Stimulated activated memory B cell treated with anti-CD40 and anti-IgM and Interleukin-4, amounts not matched to agents 10 μg/mL and 1 μg/mL and 100 μg/mL, for 72 hours (primary cell): Measurements from ENCODE around the gene CIAO3.
"Not testable (repeated sequence)": the region's sequence is repeated elsewhere in the genome, so short reads cannot be mapped to it uniquely, and the experiment has no call there.

Experiments used
- ATAC-seq: fragments of 150-1000 bp; cut with Tn5 transposase; 2 replicates; pipeline ENCODE4 v1.10.0; 2021
- H3K27ac Mint-ChIP-seq: one replicate; pipeline ENCODE4 v1.8.0; 2022; ENCODE audit warnings: mild to moderate bottlenecking, mixed read lengths
- H3K27me3 Mint-ChIP-seq: one replicate; pipeline ENCODE4 v1.8.0; 2022; ENCODE audit warnings: mixed read lengths
- H3K36me3 Mint-ChIP-seq: one replicate; pipeline ENCODE4 v1.8.0; 2022; ENCODE audit warnings: mixed read lengths
- H3K4me1 Mint-ChIP-seq: one replicate; pipeline ENCODE4 v1.8.0; 2022; ENCODE audit warnings: mixed read lengths
- H3K4me3 Mint-ChIP-seq: one replicate; pipeline ENCODE4 v1.8.0; 2022; ENCODE audit warnings: mild to moderate bottlenecking, moderate library complexity, mixed read lengths
- H3K9me3 Mint-ChIP-seq: one replicate; pipeline ENCODE4 v1.8.0; 2022; ENCODE audit warnings: mixed read lengths

The CIAO3 gene

GRCh38 chr16:780296-780695 lies 39.5 kb upstream of the CIAO3 start:
- H3K36me3 Mint-ChIP-seq = peaks cover 6% of the 10 kb centered on the region
- ATAC-seq = no peak
- H3K4me1 Mint-ChIP-seq = peaks cover 6% of the 10 kb centered on the region
- H3K27ac Mint-ChIP-seq = no peak overlapping the region
- H3K4me3 Mint-ChIP-seq = no peak overlapping the region
- peaks cover 37% of the 10 kb centered on the region for H3K27me3 Mint-ChIP-seq
- H3K9me3 Mint-ChIP-seq = no peaks in the 10 kb centered on the region

DNA sequence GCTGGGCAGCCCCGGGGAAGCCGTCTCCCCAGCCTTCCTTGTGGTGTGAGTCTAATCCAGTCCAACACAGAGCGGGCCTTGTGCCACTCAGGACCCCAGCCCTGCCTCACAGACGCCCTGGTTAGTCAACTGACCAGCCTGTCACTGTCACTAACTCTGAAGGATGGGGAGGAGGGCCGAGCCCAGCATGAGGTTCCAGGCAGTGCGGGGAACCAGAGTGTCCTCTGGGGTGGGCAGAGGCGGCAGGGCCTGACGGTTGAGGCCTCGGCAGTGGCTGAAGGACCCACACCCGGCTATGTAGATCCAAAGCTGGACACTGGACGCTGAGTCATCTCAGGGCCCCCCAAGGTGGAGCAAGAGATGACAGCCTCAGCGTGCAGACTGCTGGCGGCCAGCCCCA lies 38.8 kb upstream of the CIAO3 start:
- Mint-ChIP-seq H3K9me3 (no peaks in the 10 kb centered on the region), H3K4me1 (peaks cover 6% of the 10 kb centered on the region), H3K4me3 (no peak overlapping the region), H3K36me3 (no peaks in the 10 kb centered on the region), H3K27me3 (peaks cover 37% of the 10 kb centered on the region), H3K27ac (no peak overlapping the region)
- no peak for ATAC-seq

DNA sequence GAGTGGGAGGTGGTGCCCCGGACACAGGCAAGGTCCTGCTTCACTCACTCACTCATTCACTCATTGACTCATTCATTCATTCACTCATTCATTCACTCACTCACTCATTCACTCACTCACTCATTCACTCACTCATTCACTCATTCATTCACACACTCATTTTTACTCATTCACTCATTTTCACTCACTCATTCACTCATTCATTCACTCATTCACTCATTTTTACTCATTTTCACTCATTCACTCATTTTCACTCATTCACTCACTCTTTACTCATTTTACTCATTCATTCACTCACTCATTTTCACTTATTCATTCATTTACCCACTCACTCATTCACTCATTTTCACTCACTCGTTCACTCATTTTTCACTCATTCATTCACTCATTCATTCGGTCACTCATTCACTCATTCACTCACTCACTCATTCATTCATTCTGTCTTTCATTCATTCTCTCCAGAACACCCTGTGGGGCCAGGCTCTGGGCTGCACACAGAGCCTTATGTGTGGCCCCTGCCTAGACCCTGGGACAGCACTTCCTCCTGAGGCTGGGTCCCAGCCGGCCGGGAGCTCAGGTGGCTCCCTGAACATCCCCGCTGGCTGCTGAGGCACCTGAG lies 38.2 kb upstream of the CIAO3 start:
- Mint-ChIP-seq H3K9me3 (no peaks in the 10 kb centered on the region), H3K4me1 (peaks cover 6% of the 10 kb centered on the region), H3K27me3 (peaks cover 37% of the 10 kb centered on the region), H3K27ac (no peak overlapping the region), H3K4me3 (no peak overlapping the region), H3K36me3 (no peaks in the 10 kb centered on the region)
- no peak for ATAC-seq

- H3K36me3 Mint-ChIP-seq = no peaks in the 10 kb centered on the region
- no peak for ATAC-seq
- H3K27me3 Mint-ChIP-seq = peaks cover 33% of the 10 kb centered on the region
- no peak overlapping the region for H3K4me3 Mint-ChIP-seq
- peaks cover 6% of the 10 kb centered on the region for H3K4me1 Mint-ChIP-seq
- no peak overlapping the region for H3K27ac Mint-ChIP-seq
- no peaks in the 10 kb centered on the region for H3K9me3 Mint-ChIP-seq
These were observed 37.6 kb upstream of the CIAO3 start for GRCh38 chr16:778447-778846.

GRCh38 chr16:777826-778225 lies 37.0 kb upstream of the CIAO3 start:
- H3K4me3 Mint-ChIP-seq = no peak overlapping the region
- peaks cover 27% of the 10 kb centered on the region for H3K27me3 Mint-ChIP-seq
- H3K9me3 Mint-ChIP-seq = no peaks in the 10 kb centered on the region
- ATAC-seq = no peak
- H3K27ac Mint-ChIP-seq = no peak overlapping the region
- H3K36me3 Mint-ChIP-seq = no peaks in the 10 kb centered on the region
- no peaks in the 10 kb centered on the region for H3K4me1 Mint-ChIP-seq

DNA sequence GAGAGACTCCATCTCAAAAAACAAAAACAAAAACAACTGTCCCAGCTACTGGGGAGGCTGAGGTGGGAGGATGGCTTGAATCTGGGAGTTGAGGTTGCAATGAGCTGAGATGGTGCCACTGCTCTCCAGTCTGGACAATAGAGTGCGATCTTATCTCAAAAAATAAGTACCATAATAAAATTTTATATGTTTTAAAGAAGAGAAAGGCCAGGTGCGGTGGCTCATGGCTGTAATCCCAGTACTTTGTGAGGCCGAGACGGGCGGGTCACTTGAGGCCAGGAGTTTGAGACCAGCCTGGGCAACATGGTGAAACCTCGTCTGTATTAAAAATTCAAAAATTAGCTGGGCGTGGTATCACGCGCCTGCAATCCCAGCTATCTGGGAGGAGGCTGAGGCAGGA lies 36.0 kb upstream of the CIAO3 start:
- Mint-ChIP-seq H3K9me3 (no peaks in the 10 kb centered on the region), H3K4me1 (no peaks in the 10 kb centered on the region), H3K27me3 (peaks cover 18% of the 10 kb centered on the region), H3K4me3 (no peak overlapping the region), H3K27ac (no peak overlapping the region), H3K36me3 (no peaks in the 10 kb centered on the region)
- no peak for ATAC-seq

GRCh38 chr16:776298-776697 lies 35.5 kb upstream of the CIAO3 start:
- peaks cover 14% of the 10 kb centered on the region for H3K27me3 Mint-ChIP-seq
- H3K36me3 Mint-ChIP-seq, ATAC-seq, H3K4me1 Mint-ChIP-seq, H3K4me3 Mint-ChIP-seq, H3K27ac Mint-ChIP-seq, H3K9me3 Mint-ChIP-seq: not testable (repeated sequence)

DNA sequence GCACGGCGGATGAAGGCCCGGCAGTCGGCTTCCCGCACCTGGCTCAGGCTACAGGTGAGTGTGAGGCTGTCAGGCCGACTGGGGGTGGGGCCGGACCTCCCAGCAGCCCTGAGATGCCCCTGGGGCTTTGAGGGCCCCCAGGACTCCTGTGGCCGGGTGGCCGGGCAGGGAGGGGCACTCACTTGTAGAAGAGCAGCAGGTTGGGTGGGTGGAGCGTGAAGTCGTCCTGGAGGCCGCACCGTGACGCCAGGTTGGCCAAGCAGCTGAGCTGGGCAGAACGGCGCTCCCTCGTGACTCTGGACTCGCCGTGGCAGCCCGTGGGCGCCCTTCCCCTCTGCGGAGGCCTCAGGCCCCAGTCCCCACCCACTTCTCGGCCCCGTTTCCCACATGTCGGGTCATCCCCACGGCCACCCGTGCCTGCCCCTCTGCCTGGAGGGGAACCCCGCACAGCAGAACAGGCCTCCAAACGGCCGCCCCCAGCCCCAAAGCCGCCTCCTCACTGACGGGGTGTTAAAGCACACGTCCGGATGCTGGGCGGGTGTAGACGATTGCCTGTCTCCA lies 34.5 kb upstream of the CIAO3 start:
- Mint-ChIP-seq H3K9me3 (no peaks in the 10 kb centered on the region), H3K4me3 (no peak overlapping the region), H3K27ac (no peak overlapping the region), H3K4me1 (no peaks in the 10 kb centered on the region), H3K27me3 (peaks cover 5% of the 10 kb centered on the region), H3K36me3 (no peaks in the 10 kb centered on the region)
- no peak for ATAC-seq

DNA sequence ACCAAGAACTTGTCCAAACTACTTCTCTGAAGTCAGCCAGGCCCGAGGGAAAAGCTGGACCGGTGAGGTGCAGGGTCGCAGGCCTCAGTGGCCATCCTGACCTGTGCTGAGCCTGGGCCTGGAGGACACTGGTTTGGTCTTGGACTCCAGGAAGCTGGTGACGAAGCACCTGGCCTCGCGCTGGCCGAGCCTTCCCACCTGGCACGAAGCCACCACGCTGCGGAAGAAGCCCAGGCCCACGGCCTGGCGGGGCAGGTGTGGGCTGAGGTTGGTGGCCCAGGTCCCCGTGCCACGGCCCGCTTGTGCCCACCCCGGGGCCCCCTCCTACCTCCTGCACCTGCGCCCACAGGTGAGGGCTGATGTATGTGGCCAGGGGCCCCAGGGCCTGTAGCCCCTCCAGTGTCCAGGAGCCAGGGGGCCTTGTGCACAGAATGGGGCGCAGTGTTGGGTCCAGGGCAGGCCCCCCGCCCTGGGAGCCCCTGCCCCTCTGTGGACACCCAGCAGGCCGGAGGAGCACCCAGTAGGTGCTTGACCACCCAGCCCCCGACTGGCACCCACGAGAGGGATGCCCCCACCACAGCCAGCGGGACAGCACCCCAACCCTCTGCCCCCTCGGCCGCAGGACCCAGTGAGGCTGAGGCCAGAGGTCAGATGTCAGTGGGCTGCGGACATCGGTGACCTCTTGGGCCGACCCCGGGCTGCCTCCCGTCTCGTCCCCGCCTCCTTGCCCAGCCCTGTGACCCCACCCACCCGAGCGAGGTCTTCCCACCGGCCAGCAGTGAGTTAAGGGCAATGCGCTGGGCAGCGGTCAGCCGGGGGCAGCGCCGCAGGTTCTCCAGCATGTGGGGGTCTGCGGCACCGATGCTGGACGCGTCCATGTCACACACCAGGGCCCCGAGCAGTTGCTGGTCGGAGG lies 33.5 kb upstream of the CIAO3 start:
- H3K9me3 Mint-ChIP-seq = no peaks in the 10 kb centered on the region
- H3K27me3 Mint-ChIP-seq = no peaks in the 10 kb centered on the region
- no peak for ATAC-seq
- no peak overlapping the region for H3K27ac Mint-ChIP-seq
- no peak overlapping the region for H3K4me3 Mint-ChIP-seq
- no peaks in the 10 kb centered on the region for H3K36me3 Mint-ChIP-seq
- no peaks in the 10 kb centered on the region for H3K4me1 Mint-ChIP-seq

- Mint-ChIP-seq H3K9me3 (no peaks in the 10 kb centered on the region), H3K27me3 (no peaks in the 10 kb centered on the region), H3K27ac (no peak overlapping the region), H3K4me1 (no peaks in the 10 kb centered on the region), H3K4me3 (no peak overlapping the region), H3K36me3 (no peaks in the 10 kb centered on the region)
- ATAC-seq = no peak
These were observed 32.2 kb upstream of the CIAO3 start for GRCh38 chr16:772959-773358.

DNA sequence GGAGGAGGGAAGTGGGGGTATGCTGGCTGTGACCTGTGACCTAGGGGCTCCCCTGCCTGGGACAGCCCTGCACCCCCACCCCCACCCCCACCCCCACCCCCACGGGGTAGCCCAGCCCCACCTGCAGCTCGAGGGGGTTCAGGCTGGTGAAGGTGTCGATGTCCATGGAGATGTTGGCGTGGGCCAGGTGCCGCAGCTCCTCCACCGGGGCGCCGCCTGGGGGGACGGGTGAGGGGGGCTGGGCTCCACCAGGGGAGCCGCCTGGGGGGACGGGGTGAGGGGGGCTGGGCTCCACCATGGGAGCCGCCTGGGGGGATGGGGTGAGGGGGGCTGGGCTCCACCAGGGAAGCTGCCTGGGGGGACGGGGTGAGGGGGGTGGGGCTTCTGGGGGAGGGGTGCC lies 29.6 kb upstream of the CIAO3 start:
- Mint-ChIP-seq H3K4me1 (no peaks in the 10 kb centered on the region), H3K36me3 (no peaks in the 10 kb centered on the region), H3K27me3 (peaks cover 15% of the 10 kb centered on the region), H3K27ac (no peak overlapping the region), H3K4me3 (no peak overlapping the region), H3K9me3 (no peaks in the 10 kb centered on the region)
- peak; percentile 11 for ATAC-seq

GRCh38 chr16:769934-770333 lies 29.1 kb upstream of the CIAO3 start:
- Mint-ChIP-seq H3K36me3 (no peaks in the 10 kb centered on the region), H3K27ac (no peak overlapping the region), H3K27me3 (peaks cover 15% of the 10 kb centered on the region), H3K4me3 (no peak overlapping the region), H3K9me3 (no peaks in the 10 kb centered on the region), H3K4me1 (no peaks in the 10 kb centered on the region)
- ATAC-seq = no peak

- H3K27me3 Mint-ChIP-seq = peaks cover 15% of the 10 kb centered on the region
- H3K4me1 Mint-ChIP-seq = no peaks in the 10 kb centered on the region
- H3K27ac Mint-ChIP-seq = no peak overlapping the region
- H3K36me3 Mint-ChIP-seq = no peaks in the 10 kb centered on the region
- no peak overlapping the region for H3K4me3 Mint-ChIP-seq
- H3K9me3 Mint-ChIP-seq = no peaks in the 10 kb centered on the region
- ATAC-seq = no peak
These were observed 28.5 kb upstream of the CIAO3 start for GRCh38 chr16:769184-769784.

- peaks cover 24% of the 10 kb centered on the region for H3K27me3 Mint-ChIP-seq
- no peaks in the 10 kb centered on the region for H3K36me3 Mint-ChIP-seq
- no peak overlapping the region for H3K4me3 Mint-ChIP-seq
- no peaks in the 10 kb centered on the region for H3K4me1 Mint-ChIP-seq
- no peaks in the 10 kb centered on the region for H3K9me3 Mint-ChIP-seq
- no peak overlapping the region for H3K27ac Mint-ChIP-seq
- ATAC-seq = no peak
These were observed 27.6 kb upstream of the CIAO3 start for GRCh38 chr16:768428-768827.

DNA sequence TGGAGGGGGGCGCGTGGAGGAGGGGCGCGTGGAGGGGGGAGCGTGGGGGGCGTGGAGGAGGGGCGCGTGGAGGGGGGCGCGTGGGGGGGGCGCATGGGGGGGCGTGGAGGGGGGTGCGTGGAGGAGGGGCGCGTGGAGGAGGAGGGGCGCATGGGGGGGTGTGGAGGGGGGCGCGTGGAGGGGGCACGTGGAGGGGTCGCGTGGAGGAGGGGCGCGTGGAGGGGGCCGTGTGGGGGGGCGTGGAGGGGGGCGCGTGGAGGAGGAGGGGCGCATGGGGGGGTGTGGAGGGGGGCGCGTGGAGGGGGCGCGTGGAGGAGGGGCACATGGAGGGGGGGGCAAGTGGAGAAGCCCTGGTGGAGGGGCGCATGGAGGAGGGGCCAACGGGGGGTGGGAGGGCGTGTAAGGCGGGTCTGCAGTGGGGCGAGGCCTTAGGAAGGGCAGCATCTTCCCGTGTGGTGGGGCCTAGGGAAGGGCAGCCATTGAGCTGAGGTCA lies 27.0 kb upstream of the CIAO3 start:
- ATAC-seq = peak; percentile 56
- Mint-ChIP-seq H3K4me1 (no peaks in the 10 kb centered on the region), H3K27me3 (peaks cover 30% of the 10 kb centered on the region), H3K36me3 (no peaks in the 10 kb centered on the region), H3K9me3 (no peaks in the 10 kb centered on the region), H3K27ac (no peak overlapping the region), H3K4me3 (no peak overlapping the region)
